ENCODE results near the gene OR1F1.
"Not testable (repeated sequence)": the region's sequence is repeated elsewhere in the genome, so short reads cannot be mapped to it uniquely, and the experiment has no call there.

OR1F1 gene

GRCh38 chr16:3150346-3151218 is 37.4 kb upstream of the OR1F1 start:
- peak; percentile 99 for DNase-seq (ENCODE audit: low read depth, low spot score)

- DNase-seq (ENCODE audit: low read depth, low spot score) = no peak
Measured at GRCh38 chr16:3152027-3152276, 36.1 kb upstream of the OR1F1 start.

GRCh38 chr16:3152277-3152990 is 35.6 kb upstream of the OR1F1 start:
- peak; percentile 93 for DNase-seq (ENCODE audit: low read depth, low spot score)

GRCh38 chr16:3152991-3153368 is 35.0 kb upstream of the OR1F1 start:
- DNase-seq (ENCODE audit: low read depth, low spot score) = no peak

- no peak for DNase-seq (ENCODE audit: low read depth, low spot score)
Measured at GRCh38 chr16:3155181-3155580, 32.8 kb upstream of the OR1F1 start.

- DNase-seq (ENCODE audit: low read depth, low spot score) = no peak
Measured at GRCh38 chr16:3155972-3156371, 32.0 kb upstream of the OR1F1 start.

- DNase-seq (ENCODE audit: low read depth, low spot score) = peak; percentile 88
Measured at GRCh38 chr16:3157229-3158025, 30.6 kb upstream of the OR1F1 start.

- DNase-seq (ENCODE audit: low read depth, low spot score) = no peak
Measured at GRCh38 chr16:3158026-3158509, 29.9 kb upstream of the OR1F1 start.

- DNase-seq (ENCODE audit: low read depth, low spot score) = peak; percentile 90
Measured at GRCh38 chr16:3158510-3159314, 29.3 kb upstream of the OR1F1 start.

GRCh38 chr16:3161235-3162018 is 26.6 kb upstream of the OR1F1 start:
- DNase-seq (ENCODE audit: low read depth, low spot score) = no peak

GRCh38 chr16:3164121-3164991 is 23.6 kb upstream of the OR1F1 start:
- no peak for DNase-seq (ENCODE audit: low read depth, low spot score)

- no peak for DNase-seq (ENCODE audit: low read depth, low spot score)
Measured at GRCh38 chr16:3165111-3165822, 22.7 kb upstream of the OR1F1 start.

- no peak for DNase-seq (ENCODE audit: low read depth, low spot score)
Measured at GRCh38 chr16:3166505-3166886, 21.5 kb upstream of the OR1F1 start.

GRCh38 chr16:3168729-3169128 is 19.3 kb upstream of the OR1F1 start:
- DNase-seq (ENCODE audit: low read depth, low spot score) = not testable (repeated sequence)

- no peak for DNase-seq (ENCODE audit: low read depth, low spot score)
Measured at GRCh38 chr16:3170440-3171180, 17.4 kb upstream of the OR1F1 start.

GRCh38 chr16:3171181-3171854 is 16.7 kb upstream of the OR1F1 start:
- DNase-seq (ENCODE audit: low read depth, low spot score) = no peak

- DNase-seq (ENCODE audit: low read depth, low spot score) = no peak
Measured at GRCh38 chr16:3171855-3172593, 16.0 kb upstream of the OR1F1 start.

All from astrocyte of the hippocampus (primary cell).